Gastroesophageal sphincter (tissue), 3 donors: ENCODE results near the gene SLC6A19.

Source experiments
- EP300 ChIP-seq: sonication (generic); formaldehyde crosslinking; IDR thresholded peaks from one replicate; pipeline ENCODE4 v1.6.1; 2017; ENCODE audit warnings: antibody characterized with exemption, mild to moderate bottlenecking
- POLR2A ChIP-seq, 2 donors: fragments of 450-650 bp; IDR thresholded peaks; one replicate each; pipeline ENCODE4 v1.6.1; 2017; ENCODE audit warnings: antibody characterized with exemption in 2 of 2, mild to moderate bottlenecking in 2 of 2, moderate library complexity in 1 of 2
- POLR2AphosphoS5 ChIP-seq: sonication (generic); formaldehyde crosslinking; IDR thresholded peaks from one replicate; pipeline ENCODE4 v1.6.1; 2017; ENCODE audit warnings: antibody characterized with exemption
- TF ChIP-seq, protein P1 (sequence below), 4 experiments: fragments of 200-600 bp in 2 of 4; fragments of 450-650 bp in 2 of 4; sonication (generic) in 1 of 4; IDR thresholded peaks; one replicate each; pipeline ENCODE4 v1.5.1; 2017 to 2019; ENCODE audit warnings: antibody characterized with exemption in 4 of 4, mild to moderate bottlenecking in 2 of 4, moderate library complexity in 2 of 4

DNA sequence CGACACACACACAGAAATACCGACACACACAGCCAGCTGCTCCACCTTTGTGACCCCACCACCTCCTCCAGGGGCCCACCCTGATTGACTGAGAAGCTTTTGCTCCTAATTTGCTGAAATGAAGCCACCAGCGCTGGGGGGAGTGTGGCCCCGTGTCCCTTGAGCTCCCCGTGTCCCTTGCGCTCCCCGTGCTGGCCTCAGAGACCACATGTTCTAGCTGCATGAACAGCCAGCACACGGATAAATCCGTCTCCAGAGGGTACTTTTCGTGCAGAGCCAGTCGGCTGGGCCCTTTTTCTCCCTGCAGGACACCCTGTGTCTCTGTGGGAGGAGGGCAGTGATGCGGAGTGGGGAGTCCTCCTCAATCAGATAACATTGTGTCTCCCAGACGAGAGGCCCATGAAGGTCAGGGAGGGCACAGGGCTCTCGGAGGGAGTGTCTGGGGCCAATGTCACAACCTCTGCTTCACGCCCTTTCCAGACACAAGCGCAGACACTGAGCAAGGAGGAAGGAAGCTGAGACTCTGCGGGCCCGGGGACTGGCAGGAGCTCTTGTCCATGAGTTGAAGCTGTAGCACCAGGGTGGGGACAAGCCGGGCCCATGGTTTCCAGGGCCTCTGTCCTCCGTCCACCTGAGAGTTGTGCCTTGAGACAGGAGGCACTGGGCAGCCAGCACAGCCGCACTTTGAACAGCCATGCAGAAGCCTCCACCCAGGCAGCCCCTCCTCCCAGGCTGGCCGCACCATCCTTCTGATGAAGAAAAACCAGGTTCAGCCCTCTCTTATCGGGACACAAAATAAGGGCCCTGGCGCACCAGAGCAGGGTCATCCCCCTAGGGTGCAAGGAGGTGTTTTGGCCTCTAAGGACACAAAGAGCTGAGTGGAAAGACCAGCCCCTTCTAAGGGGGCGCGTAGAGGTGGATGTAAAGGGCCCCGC, 36.4 kb upstream of the SLC6A19 start:
- TF ChIP-seq POLR2A (IDR thresholded peaks at IDR 0.05) (no peak), POLR2AphosphoS5 (no peak), EP300 (no peak)
- TF ChIP-seq, protein P1, sequence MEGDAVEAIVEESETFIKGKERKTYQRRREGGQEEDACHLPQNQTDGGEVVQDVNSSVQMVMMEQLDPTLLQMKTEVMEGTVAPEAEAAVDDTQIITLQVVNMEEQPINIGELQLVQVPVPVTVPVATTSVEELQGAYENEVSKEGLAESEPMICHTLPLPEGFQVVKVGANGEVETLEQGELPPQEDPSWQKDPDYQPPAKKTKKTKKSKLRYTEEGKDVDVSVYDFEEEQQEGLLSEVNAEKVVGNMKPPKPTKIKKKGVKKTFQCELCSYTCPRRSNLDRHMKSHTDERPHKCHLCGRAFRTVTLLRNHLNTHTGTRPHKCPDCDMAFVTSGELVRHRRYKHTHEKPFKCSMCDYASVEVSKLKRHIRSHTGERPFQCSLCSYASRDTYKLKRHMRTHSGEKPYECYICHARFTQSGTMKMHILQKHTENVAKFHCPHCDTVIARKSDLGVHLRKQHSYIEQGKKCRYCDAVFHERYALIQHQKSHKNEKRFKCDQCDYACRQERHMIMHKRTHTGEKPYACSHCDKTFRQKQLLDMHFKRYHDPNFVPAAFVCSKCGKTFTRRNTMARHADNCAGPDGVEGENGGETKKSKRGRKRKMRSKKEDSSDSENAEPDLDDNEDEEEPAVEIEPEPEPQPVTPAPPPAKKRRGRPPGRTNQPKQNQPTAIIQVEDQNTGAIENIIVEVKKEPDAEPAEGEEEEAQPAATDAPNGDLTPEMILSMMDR (IDR thresholded peaks at IDR 0.05), result no peak
